ENCODE results near the gene KRT8. TPM values are rescaled to one million over a fixed set of nuclear protein-coding genes. Genes with fewer than 3 reads are reported as not detected.

The KRT8 gene
- polyA plus RNA-seq, 1 of the 3 experiments (the other 2 are of a cell fraction) = 49.4 TPM

DNA sequence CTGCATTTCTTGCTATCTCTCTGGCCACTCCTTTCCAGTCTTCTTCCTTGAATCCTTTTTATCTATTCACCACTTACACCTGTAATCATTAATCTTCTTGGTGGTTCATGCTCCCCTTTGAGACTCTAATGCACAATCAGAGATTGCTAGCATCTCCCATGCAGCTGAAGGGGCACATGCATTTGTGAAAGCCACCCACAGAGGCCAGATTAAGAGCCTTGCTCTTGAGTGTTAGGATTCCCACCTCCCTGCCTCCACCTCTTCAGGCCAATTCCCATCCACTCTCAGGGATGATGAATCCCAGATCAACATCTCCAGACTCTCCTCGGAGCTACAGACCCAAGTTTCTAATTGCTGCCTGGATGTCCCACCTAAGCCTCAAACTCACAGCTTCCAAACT lies 24.7 kb upstream of the KRT8 start:
- no peak overlapping the region for H2AFZ ChIP-seq (ENCODE audit: low read depth)
- no peak overlapping the region for H3K4me3 ChIP-seq (ENCODE audit: low read depth in 2 of 2, low read length in 1 of 2)
- peaks cover 4 to 28% of the 10 kb centered on the region in 2 experiments; a peak in 3 of 4 replicates for H3K4me1 ChIP-seq (ENCODE audit: control insufficient read depth in 1 of 2, insufficient read depth in 2 of 2, low read depth in 1 of 2, low read length in 1 of 2)
- H3K9me2 ChIP-seq = no peaks in the 10 kb centered on the region
- H3F3A ChIP-seq (replicated peaks; ENCODE audit: insufficient read depth) = peaks cover 31% of the 10 kb centered on the region
- CTCF ChIA-PET = interaction anchor here (1.2 to 1.7 kb wide), 2 partner anchors 50 to 51 kb away, joined by 3 to 5 read pairs; no protein-coding TSS in a partner anchor
- WGBS (ENCODE audit: low lambda C conversion rate) = 75% methylated on average over 1 of the region's 1 CpG
- H3K36me3 ChIP-seq (replicated peaks in 1 of 2; ENCODE audit: control insufficient read depth in 1 of 2, insufficient read depth in 2 of 2, low read length in 1 of 2) = peaks cover 0 to 5% of the 10 kb centered on the region in 2 experiments
- H4K20me1 ChIP-seq (ENCODE audit: insufficient read depth) = no peaks in the 10 kb centered on the region
- no peak for DNase-seq
- no peaks in the 10 kb centered on the region for H3K79me2 ChIP-seq (ENCODE audit: insufficient read depth)
- H3K9ac ChIP-seq = no peak overlapping the region
- POLR2A ChIA-PET = no interaction called here
- TF ChIP-seq EZH2phosphoT487 (IDR thresholded peaks at IDR 0.05; ENCODE audit: borderline replicate concordance, low read depth) = no peak
- TF ChIP-seq, protein P1, sequence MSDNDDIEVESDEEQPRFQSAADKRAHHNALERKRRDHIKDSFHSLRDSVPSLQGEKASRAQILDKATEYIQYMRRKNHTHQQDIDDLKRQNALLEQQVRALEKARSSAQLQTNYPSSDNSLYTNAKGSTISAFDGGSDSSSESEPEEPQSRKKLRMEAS (IDR thresholded peaks at IDR 0.05; ENCODE audit: low read depth) = no peak
- TF ChIP-seq NFIC (IDR thresholded peaks at IDR 0.05; ENCODE audit: borderline replicate concordance) = no peak
- TF ChIP-seq RCOR1 (IDR thresholded peaks at IDR 0.05; ENCODE audit: low read length) = no peak
- TF ChIP-seq NRF1 (IDR thresholded peaks at IDR 0.05; ENCODE audit: low read depth, low read length) = no peak
- no peak for TF ChIP-seq FOXJ3 (CRISPR knock-in tag; IDR thresholded peaks at IDR 0.05)
- no peak for TF ChIP-seq CHD2 (IDR thresholded peaks at IDR 0.05; ENCODE audit: low read length, partially characterized antibody)
- no peaks in the 10 kb centered on the region for H3K27me3 ChIP-seq (ENCODE audit: insufficient read depth)
- no peaks in the 10 kb centered on the region for H3K9me3 ChIP-seq
- H3K4me2 ChIP-seq = no peak overlapping the region
- no peak overlapping the region for H3K27ac ChIP-seq (ENCODE audit: low read depth in 2 of 2, low read length in 1 of 2)

DNA sequence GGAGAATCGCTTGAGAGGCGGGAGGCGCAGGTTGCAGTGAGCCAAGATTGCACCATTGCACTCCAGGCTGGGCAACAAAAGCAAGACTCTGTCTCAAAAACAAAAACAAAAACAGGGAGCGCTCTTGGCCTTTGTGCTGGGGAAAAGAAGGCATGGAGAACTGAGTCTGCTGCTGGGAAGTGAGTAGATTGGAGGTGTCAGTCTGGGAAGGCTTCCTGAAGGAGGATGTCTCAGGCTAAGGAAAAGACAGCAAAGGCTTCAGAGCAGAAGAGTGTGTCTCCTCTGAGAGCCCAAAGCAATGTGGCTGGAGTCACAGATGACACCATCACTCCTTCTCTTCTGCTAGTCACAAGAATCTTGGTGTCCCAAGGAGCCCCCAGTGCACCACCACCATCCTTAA lies 23.1 kb upstream of the KRT8 start:
- Histone ChIP-seq H2AFZ (ENCODE audit: low read depth) (no peak overlapping the region), H3K4me2 (no peak overlapping the region), H3K79me2 (ENCODE audit: insufficient read depth) (no peaks in the 10 kb centered on the region), H3K4me3 (ENCODE audit: low read depth in 2 of 2, low read length in 1 of 2) (no peak overlapping the region), H3K9me3 (no peaks in the 10 kb centered on the region), H3K9ac (peak overlapping the region; percentile 69; the same call in 1 of the 2 replicates), H3F3A (replicated peaks; ENCODE audit: insufficient read depth) (peaks cover 36% of the 10 kb centered on the region), H3K4me1 (ENCODE audit: control insufficient read depth in 1 of 2, insufficient read depth in 2 of 2, low read depth in 1 of 2, low read length in 1 of 2) (peaks cover 4 to 35% of the 10 kb centered on the region in 2 experiments; a peak in 3 of 4 replicates), H3K27ac (ENCODE audit: low read depth in 2 of 2, low read length in 1 of 2) (peak overlapping the region in 1 of 2 experiments; percentile 97; a peak in 2 of 4 replicates), H3K27me3 (ENCODE audit: insufficient read depth) (no peaks in the 10 kb centered on the region), H3K9me2 (no peaks in the 10 kb centered on the region), H4K20me1 (ENCODE audit: insufficient read depth) (no peaks in the 10 kb centered on the region), H3K36me3 (replicated peaks in 1 of 2; ENCODE audit: control insufficient read depth in 1 of 2, insufficient read depth in 2 of 2, low read length in 1 of 2) (peaks cover 0 to 5% of the 10 kb centered on the region in 2 experiments)
- WGBS (ENCODE audit: low lambda C conversion rate) = 88% methylated on average over 4 of the region's 4 CpGs
- ChIA-PET CTCF (interaction anchor here (2.5 kb wide), 1 partner anchor 53 kb away, joined by 13 read pairs; no protein-coding TSS in a partner anchor), POLR2A (no interaction called here)
- TF ChIP-seq, protein P2, sequence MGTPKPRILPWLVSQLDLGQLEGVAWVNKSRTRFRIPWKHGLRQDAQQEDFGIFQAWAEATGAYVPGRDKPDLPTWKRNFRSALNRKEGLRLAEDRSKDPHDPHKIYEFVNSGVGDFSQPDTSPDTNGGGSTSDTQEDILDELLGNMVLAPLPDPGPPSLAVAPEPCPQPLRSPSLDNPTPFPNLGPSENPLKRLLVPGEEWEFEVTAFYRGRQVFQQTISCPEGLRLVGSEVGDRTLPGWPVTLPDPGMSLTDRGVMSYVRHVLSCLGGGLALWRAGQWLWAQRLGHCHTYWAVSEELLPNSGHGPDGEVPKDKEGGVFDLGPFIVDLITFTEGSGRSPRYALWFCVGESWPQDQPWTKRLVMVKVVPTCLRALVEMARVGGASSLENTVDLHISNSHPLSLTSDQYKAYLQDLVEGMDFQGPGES (IDR thresholded peaks at IDR 0.05; ENCODE audit: low read depth, low read length) = no peak
- no peak for DNase-seq

DNA sequence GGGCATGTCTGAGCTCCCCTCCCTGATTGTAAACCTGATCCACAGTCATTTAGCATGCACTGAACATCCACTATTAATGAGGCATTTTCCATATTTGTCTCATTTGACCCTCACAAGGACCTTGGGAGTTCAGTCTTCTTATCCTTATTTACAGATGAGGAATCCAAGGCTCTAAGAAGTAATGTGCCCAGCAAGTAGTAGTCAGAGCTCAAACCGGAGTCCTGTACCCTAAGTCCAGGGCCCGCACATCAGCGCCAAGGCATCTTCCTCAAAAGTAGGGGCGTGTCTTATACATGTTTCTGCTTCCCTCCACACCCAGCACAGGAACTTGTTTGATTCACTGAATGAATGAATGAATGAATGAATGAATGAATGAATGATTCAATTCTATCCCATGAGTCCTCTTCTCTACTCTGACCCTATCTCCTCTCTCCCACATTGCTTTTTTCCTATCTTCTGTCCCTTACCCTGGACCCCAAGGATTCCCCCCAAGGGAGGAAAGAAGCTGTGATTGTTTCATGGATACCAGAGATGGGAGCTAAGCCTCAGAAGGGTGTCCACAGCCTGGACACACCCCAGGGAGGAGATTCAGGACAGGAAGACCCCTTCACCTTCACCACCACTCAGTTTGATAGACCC lies 21.8 kb upstream of the KRT8 start:
- DNase-seq = no peak
- no peak overlapping the region for H3K4me3 ChIP-seq (ENCODE audit: low read depth in 2 of 2, low read length in 1 of 2)
- H3K27me3 ChIP-seq (ENCODE audit: insufficient read depth) = no peaks in the 10 kb centered on the region
- no peak overlapping the region for H2AFZ ChIP-seq (ENCODE audit: low read depth)
- peaks cover 36% of the 10 kb centered on the region for H3F3A ChIP-seq (replicated peaks; ENCODE audit: insufficient read depth)
- peak overlapping the region; percentile 50; the same call in 1 of the 2 replicates for H3K4me2 ChIP-seq
- no peaks in the 10 kb centered on the region for H3K9me2 ChIP-seq
- WGBS (ENCODE audit: low lambda C conversion rate) = 68% methylated on average over 4 of the region's 4 CpGs
- no peaks in the 10 kb centered on the region for H4K20me1 ChIP-seq (ENCODE audit: insufficient read depth)
- CTCF ChIA-PET = interaction anchor here (0.8 to 2.5 kb wide), 5 partner anchors 25 to 54 kb away, joined by 3 to 13 read pairs (median 4); no protein-coding TSS in a partner anchor
- TF ChIP-seq MXI1 (IDR thresholded peaks at IDR 0.05; ENCODE audit: low read depth, low read length) (no peak), GATA2 (CRISPR knock-in tag; IDR thresholded peaks at IDR 0.05) (no peak), FOXJ3 (CRISPR knock-in tag; IDR thresholded peaks at IDR 0.05) (no peak), EZH2phosphoT487 (IDR thresholded peaks at IDR 0.05; ENCODE audit: borderline replicate concordance, low read depth) (no peak), FOSL2 (IDR thresholded peaks at IDR 0.05; ENCODE audit: borderline replicate concordance, low read depth) (no peak), POLR2AphosphoS5 (IDR thresholded peaks at IDR 0.05; ENCODE audit: low read depth, low read length) (no peak), RXRA (IDR thresholded peaks at IDR 0.05; ENCODE audit: borderline replicate concordance, low read depth) (no peak), NRF1 (IDR thresholded peaks at IDR 0.05; ENCODE audit: low read depth, low read length) (no peak), EP300 (IDR thresholded peaks at IDR 0.05; ENCODE audit: borderline replicate concordance in 1 of 2, low read depth in 1 of 2, low read length in 1 of 2) (no peak)
- TF ChIP-seq, protein P3, sequence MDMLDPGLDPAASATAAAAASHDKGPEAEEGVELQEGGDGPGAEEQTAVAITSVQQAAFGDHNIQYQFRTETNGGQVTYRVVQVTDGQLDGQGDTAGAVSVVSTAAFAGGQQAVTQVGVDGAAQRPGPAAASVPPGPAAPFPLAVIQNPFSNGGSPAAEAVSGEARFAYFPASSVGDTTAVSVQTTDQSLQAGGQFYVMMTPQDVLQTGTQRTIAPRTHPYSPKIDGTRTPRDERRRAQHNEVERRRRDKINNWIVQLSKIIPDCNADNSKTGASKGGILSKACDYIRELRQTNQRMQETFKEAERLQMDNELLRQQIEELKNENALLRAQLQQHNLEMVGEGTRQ (IDR thresholded peaks at IDR 0.05; ENCODE audit: borderline replicate concordance, low read depth, low read length) = no peak
- TF ChIP-seq, protein P4, sequence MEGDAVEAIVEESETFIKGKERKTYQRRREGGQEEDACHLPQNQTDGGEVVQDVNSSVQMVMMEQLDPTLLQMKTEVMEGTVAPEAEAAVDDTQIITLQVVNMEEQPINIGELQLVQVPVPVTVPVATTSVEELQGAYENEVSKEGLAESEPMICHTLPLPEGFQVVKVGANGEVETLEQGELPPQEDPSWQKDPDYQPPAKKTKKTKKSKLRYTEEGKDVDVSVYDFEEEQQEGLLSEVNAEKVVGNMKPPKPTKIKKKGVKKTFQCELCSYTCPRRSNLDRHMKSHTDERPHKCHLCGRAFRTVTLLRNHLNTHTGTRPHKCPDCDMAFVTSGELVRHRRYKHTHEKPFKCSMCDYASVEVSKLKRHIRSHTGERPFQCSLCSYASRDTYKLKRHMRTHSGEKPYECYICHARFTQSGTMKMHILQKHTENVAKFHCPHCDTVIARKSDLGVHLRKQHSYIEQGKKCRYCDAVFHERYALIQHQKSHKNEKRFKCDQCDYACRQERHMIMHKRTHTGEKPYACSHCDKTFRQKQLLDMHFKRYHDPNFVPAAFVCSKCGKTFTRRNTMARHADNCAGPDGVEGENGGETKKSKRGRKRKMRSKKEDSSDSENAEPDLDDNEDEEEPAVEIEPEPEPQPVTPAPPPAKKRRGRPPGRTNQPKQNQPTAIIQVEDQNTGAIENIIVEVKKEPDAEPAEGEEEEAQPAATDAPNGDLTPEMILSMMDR (IDR thresholded peaks at IDR 0.05) = no peak
- no peaks in the 10 kb centered on the region for H3K9me3 ChIP-seq
- POLR2A ChIA-PET = no interaction called here
- peak overlapping the region; percentile 69 for H3K9ac ChIP-seq
- no peaks in the 10 kb centered on the region for H3K36me3 ChIP-seq (replicated peaks in 1 of 2; ENCODE audit: control insufficient read depth in 1 of 2, insufficient read depth in 2 of 2, low read length in 1 of 2)
- H3K27ac ChIP-seq (ENCODE audit: low read depth in 2 of 2, low read length in 1 of 2) = peak overlapping the region in 1 of 2 experiments; percentile 97; a peak in 2 of 4 replicates
- H3K4me1 ChIP-seq (ENCODE audit: control insufficient read depth in 1 of 2, insufficient read depth in 2 of 2, low read depth in 1 of 2, low read length in 1 of 2) = peaks cover 4 to 35% of the 10 kb centered on the region in 2 experiments; a peak in 3 of 4 replicates
- H3K79me2 ChIP-seq (ENCODE audit: insufficient read depth) = no peaks in the 10 kb centered on the region

Measured in SK-N-SH (cell line).